Activated T-cell treated with anti-CD3 and anti-CD28 coated beads for 4 hours (primary cell): Measurements from ENCODE around the gene GLG1.
"Not testable (repeated sequence)": the region's sequence is repeated elsewhere in the genome, so short reads cannot be mapped to it uniquely, and the experiment has no call there.

Experiments used
- DNase-seq: peaks from one replicate; pipeline ENCODE4 v3.0.0-alpha.2; 2020

Gene GLG1

DNA sequence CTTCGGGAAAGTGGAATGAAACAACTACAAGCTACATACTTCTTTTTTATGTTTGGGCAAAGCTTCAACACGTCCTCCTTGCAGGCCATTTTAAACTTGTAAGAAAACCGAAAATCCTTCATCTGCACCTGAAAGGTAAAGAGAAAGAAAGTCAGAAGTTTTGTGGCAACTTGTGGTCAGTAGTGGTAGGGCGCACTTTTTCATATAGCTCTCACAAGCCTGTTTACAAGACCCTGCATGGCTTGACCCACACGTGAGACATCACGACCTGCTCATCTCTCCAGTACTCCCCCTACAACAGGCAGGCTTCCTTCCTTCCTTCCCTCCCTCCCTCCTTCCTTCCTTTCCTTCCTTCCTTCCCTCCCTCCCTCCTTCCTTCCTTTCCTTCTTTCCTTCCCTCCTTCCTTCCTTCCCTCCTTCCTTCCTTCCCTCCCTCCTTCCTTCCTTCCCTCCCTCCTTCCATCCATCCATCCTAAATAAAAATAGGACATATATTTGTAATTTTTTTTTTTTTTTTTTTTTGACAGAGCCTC lies 136.9 kb downstream of the GLG1 start:
- DNase-seq, result no peak

- DNase-seq, result no peak
Measured at GRCh38 chr16:74468807-74469525, 137.9 kb downstream of the GLG1 start.

GRCh38 chr16:74466872-74467271 lies 140.0 kb downstream of the GLG1 start:
- DNase-seq, result no peak

DNA sequence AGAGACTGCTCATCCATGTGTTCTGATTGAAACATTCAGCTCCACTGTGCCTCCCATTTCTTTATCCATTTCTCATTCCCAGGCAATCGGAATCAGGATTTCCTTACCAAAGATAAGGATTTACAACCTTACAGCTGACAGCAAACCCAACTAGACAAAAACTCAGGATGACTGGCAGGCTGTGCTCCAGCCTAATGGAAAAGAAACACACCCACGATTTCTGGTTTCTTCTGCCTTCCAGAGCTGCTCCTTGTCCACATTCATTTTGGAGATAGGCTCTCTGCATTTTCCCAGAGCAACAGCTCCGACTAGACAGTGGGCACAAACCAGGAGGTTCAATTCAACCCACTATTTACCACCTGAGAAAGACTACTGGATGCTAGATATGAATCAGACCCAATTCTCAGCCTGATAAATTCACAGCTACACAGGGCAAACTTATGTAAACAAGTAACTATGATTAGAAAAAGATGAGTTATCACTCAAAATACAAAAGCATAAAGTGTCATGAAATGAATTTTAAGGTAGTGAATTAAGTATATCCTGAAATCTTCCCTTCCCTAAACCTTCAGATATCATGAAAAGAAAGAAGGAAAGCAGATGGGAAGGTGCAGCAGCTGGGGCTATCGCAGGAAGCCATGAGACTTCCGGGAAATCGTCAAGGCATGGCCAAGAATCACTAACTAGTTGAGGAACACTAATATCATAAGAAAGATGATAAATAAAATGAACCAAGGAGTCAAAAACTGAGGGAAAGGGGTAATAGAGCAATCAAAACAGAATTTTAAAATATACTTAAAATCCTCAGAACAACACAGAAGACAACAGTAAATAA lies 140.8 kb downstream of the GLG1 start:
- DNase-seq, result no peak

GRCh38 chr16:74465281-74465680 lies 141.6 kb downstream of the GLG1 start:
- no peak for DNase-seq

DNA sequence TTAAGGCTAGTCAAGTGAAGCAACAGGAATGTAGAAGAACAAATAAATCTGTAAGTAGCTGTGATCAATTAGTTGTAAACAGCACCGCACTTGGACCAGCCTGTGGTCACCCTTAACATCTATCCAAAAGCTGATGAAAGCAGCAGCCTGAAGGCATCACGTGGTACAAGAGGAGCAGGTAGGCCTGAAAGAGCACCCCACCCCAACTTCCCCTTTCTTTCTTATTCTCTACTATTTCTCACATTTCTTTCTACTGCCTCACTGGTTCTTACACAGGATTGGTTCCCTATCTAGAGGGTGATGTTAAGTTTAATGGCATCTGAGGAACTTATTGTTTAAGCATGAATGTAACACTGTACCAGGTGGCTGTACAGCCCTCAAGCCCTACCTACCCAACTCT lies 143.0 kb downstream of the GLG1 start:
- no peak for DNase-seq

GRCh38 chr16:74462361-74462760 lies 144.6 kb downstream of the GLG1 start:
- no peak for DNase-seq

GRCh38 chr16:74461826-74462225 lies 145.1 kb downstream of the GLG1 start:
- no peak for DNase-seq

GRCh38 chr16:74460542-74460941 lies 146.4 kb downstream of the GLG1 start:
- DNase-seq, result no peak

GRCh38 chr16:74456290-74456625 lies 150.7 kb downstream of the GLG1 start:
- no peak for DNase-seq

GRCh38 chr16:74455619-74456289 lies 151.2 kb downstream of the GLG1 start:
- no peak for DNase-seq

- DNase-seq, result no peak
Measured at GRCh38 chr16:74455213-74455612, 151.7 kb downstream of the GLG1 start.

DNA sequence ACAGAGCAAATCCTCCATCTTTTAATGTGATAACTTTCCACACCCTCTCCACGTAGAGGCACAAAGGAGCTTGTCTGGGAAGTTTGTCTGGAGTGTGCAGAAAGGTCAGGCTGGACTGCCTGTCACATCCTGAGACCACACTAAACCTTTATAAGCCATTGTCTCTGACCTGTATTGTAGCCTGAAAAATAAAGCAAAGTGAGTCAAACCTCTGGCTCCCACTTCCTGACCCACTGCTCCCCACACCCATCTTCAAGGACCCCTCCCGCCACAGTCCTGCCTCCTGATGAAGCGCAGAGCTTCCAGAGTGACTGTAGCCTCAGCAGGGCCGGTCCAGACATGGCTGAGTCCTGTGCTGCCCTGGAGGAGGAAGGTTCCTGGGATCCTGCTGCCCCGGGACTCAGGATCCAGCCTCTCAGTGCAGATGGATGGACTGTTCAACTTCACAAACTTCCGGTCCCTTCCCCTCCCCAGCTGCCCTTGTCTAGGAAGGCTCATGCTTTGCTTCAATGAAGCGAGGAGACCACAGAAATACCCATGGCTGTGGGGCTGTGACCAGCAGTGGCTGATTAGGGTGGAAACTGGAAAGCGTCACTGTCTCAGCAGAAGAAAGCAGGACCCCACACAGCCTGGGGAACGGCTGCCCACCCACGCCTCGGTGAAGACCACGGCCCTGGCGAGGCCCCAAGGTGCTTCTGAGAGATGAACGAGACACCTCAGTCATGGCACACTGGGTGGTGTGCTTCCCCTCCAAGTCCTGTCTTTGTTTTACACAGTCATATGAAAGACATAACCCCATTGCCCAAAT lies 154.8 kb downstream of the GLG1 start:
- no peak for DNase-seq

- no peak for DNase-seq
Measured at GRCh38 chr16:74450967-74451760, 155.8 kb downstream of the GLG1 start.

- DNase-seq, result no peak
Measured at GRCh38 chr16:74450236-74450635, 156.7 kb downstream of the GLG1 start.

DNA sequence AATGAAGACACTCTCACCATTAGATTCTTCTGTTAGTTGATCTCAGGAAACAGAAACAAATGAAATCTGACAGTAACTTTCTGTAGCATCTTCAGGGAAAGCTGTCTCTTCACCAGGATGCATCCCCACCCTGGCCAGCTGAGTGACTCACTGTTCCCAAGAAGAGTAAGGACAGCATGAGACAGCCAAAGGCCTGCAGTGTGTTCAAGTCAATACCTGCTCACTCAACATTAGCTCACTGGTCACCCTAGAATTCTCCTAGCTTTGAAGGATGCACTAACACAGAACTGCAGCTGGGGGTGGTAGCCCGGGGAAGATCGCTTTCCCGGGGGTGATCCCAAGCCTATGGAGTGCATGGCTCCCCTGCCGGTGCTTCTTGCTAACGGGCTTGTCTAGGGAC lies 157.4 kb downstream of the GLG1 start:
- DNase-seq, result no peak

- no peak for DNase-seq
Measured at GRCh38 chr16:74448990-74449389, 157.9 kb downstream of the GLG1 start.

- no peak for DNase-seq
Measured at GRCh38 chr16:74447578-74447977, 159.3 kb downstream of the GLG1 start.

DNA sequence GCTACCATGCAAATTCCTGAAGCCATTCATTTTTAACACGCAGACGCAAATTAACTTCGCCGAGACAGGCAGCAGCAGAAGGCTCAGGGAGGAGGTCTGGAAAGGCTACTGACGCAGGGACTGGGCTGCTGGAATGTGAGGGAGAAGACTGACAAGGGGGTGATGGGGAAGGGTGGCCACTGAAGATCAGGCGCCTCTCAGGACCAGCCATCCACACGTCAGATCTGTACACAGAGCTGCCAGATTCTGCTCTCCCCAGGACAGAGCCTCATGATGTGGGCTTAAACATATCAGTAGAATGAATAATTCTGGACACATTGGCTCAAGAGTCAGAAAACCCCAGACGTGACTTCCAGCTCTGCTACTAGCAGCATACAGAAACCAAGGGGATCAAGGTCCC lies 160.0 kb downstream of the GLG1 start:
- no peak for DNase-seq

- not testable (repeated sequence) for DNase-seq
Measured at GRCh38 chr16:74443624-74444346, 163.1 kb downstream of the GLG1 start.

DNA sequence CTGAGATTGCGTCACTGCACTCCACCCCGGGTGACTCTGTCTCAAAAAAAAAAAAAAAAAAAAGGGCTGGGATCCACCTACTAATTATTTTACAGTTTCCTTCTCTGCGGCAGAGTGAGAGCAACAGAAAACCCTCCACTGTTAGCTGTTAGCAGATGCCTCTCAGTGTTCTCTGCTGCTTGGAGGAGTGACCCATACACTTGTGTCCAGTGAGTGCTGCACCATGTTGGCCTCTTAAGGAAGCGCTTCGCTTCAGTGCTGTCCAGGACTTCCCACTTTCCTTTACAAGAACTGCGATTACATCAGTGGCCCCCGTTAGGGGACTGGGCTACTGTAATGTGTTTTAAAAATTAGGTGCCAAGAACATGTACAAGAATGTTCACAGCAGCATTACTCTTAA lies 167.2 kb downstream of the GLG1 start:
- DNase-seq, result no peak
